Stimulated activated CD4-positive, alpha-beta T cell treated with anti-CD3 and anti-CD28 coated beads, Interleukin-12 subunit alpha, Interleukin-12 subunit beta, amount 100 ng/mL, for 24 hours (primary cell): ENCODE measurements around the gene DNMT3A.

Source experiments
- DNase-seq, 2 experiments: peaks; one replicate each; pipeline ENCODE4 v3.0.0-alpha.2; 2020; ENCODE audit warnings: low read depth in 2 of 2

The DNMT3A gene

GRCh38 chr2:25372405-25373268 is 30.9 kb upstream of the DNMT3A start:
- DNase-seq, result no peak

- no peak for DNase-seq
Observed at GRCh38 chr2:25371253-25372241, 29.8 kb upstream of the DNMT3A start.

- no peak for DNase-seq
Observed at GRCh38 chr2:25369876-25370275, 28.2 kb upstream of the DNMT3A start.

- no peak for DNase-seq
Observed at GRCh38 chr2:25369439-25369838, 27.7 kb upstream of the DNMT3A start.

GRCh38 chr2:25368660-25369059 is 26.9 kb upstream of the DNMT3A start:
- DNase-seq, result no peak

GRCh38 chr2:25367296-25367695 is 25.6 kb upstream of the DNMT3A start:
- no peak for DNase-seq

- DNase-seq, result no peak
Observed at GRCh38 chr2:25366629-25367028, 24.9 kb upstream of the DNMT3A start.

- DNase-seq, result no peak
Observed at GRCh38 chr2:25365241-25365640, 23.5 kb upstream of the DNMT3A start.

- DNase-seq, result no peak
Observed at GRCh38 chr2:25363733-25364132, 22.0 kb upstream of the DNMT3A start.

- DNase-seq, result peak; percentile 34 to 40
Observed at GRCh38 chr2:25362434-25363145, 20.9 kb upstream of the DNMT3A start.

- DNase-seq, result peak; percentile 89 to 95
Observed at GRCh38 chr2:25362049-25362433, 20.3 kb upstream of the DNMT3A start.

GRCh38 chr2:25361261-25362048 is 19.7 kb upstream of the DNMT3A start:
- no peak for DNase-seq

- DNase-seq, result no peak
Observed at GRCh38 chr2:25358836-25359235, 17.1 kb upstream of the DNMT3A start.

- no peak for DNase-seq
Observed at GRCh38 chr2:25358249-25358815, 16.6 kb upstream of the DNMT3A start.

GRCh38 chr2:25356088-25356487 is 14.4 kb upstream of the DNMT3A start:
- no peak for DNase-seq

GRCh38 chr2:25355270-25355669 is 13.5 kb upstream of the DNMT3A start:
- DNase-seq, result no peak

- no peak for DNase-seq
Observed at GRCh38 chr2:25354116-25354515, 12.4 kb upstream of the DNMT3A start.

GRCh38 chr2:25349397-25349796 is 7.7 kb upstream of the DNMT3A start:
- no peak for DNase-seq

GRCh38 chr2:25347846-25348245 is 6.1 kb upstream of the DNMT3A start:
- DNase-seq, result no peak

GRCh38 chr2:25347205-25347815 is 5.6 kb upstream of the DNMT3A start:
- no peak for DNase-seq
